ENCODE measurements around the gene GPR39. TPM values are rescaled to one million over a fixed set of nuclear protein-coding genes. Genes with fewer than 3 reads are reported as not detected.
A peak's percentile ranks its signal among the peaks of the same experiment; 100 is the strongest.

Gene GPR39
- polyA plus RNA-seq, 1 experiment: 2.9 TPM

DNA sequence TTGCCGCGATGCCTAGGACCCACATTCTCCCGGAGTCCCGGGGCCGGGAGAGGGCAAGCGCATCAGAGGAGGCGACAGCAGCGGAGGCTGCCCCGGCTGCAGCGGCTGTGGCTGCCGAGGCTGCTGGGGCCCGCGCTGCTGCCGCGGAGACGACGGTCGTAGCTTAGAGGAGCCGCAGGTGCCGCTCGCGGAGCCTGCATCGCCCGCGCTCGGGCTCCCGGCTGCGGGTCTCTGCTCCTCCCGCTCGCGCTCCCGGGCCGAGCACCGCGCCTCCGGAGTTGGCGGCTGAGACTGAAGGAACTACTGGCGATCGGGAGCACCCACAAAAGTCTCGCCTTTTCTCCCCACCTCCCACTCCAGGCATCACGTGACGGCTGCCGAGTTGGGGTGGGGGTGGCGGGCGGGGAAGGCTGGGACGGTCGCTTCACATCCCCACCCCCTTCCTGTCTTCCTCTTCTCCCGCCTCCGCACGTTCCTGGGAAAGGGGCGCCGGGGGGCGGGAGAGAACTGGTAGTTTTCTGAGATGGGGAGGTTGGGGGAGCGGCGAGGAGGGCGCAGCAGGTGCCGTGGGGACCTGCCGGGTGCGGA is 253.4 kb downstream of the GPR39 start, which contains the start of gene LYPD1:
LYPD1 (minus strand) TSS at position 298 of the 588 bp plus-strand sequence; CDS start at position 25, 273 bp downstream.
- Histone ChIP-seq H3K4me3 (ENCODE audit: low read depth, low read length) (peak within 1 kb of the TSS; percentile 76), H3K27ac (ENCODE audit: low read depth, low read length) (peak within 1 kb of the TSS; percentile 47), H3K27me3 (ENCODE audit: control insufficient read depth, insufficient read depth, low read length) (no peaks in the 10 kb centered on the region), H3K9me3 (ENCODE audit: control insufficient read depth, insufficient read depth, low read length) (no peaks in the 10 kb centered on the region)
- ChIA-PET CTCF (interaction anchor here (0.6 to 1.2 kb wide), 2 partner anchors 24 to 105 kb away, joined by 3 read pairs; no protein-coding TSS in a partner anchor), POLR2A (no interaction called here)
- no peak for DNase-seq (ENCODE audit: low read depth, low spot score)
- no peak for TF ChIP-seq CTCF (IDR thresholded peaks at IDR 0.05; ENCODE audit: low read depth, low read length)

DNA sequence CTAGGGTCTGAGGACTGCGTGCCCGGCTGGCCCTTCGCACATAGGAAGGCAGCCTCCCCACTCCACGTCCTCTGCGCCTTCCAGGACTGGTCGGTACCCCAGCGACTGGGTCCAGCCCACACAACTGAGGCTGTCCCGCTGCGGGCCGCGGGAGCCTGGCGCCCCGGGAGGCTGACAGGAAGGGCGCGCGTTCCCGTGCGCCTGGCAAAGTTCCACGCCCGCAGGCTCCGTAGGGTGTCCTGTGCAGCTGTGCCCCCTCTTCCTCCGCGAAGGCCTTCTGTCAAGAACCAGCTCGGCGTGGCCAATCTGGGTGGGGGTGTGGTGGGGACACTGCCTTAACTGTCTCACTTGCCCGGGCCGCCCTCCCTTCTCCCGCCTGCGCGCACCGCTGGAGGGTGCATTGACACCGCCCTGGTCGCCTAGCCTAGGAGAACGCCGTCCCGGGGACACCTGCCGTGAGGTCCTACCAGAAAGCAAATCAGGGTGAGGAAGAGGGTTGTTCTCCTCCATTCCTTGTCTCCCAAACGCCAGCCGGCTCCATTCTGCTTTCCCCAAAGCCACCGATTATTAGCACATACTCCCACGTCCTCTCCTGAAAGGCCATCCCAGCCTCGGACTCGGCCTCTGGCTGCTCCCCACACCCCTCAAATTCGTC is 254.0 kb downstream of the GPR39 start:
- no peaks in the 10 kb centered on the region for H3K27me3 ChIP-seq (ENCODE audit: control insufficient read depth, insufficient read depth, low read length)
- ChIA-PET POLR2A (no interaction called here), CTCF (no interaction called here)
- no peak for DNase-seq (ENCODE audit: low read depth, low spot score)
- peak overlapping the region; percentile 76 for H3K4me3 ChIP-seq (ENCODE audit: low read depth, low read length)
- peak overlapping the region; percentile 47 for H3K27ac ChIP-seq (ENCODE audit: low read depth, low read length)
- no peaks in the 10 kb centered on the region for H3K9me3 ChIP-seq (ENCODE audit: control insufficient read depth, insufficient read depth, low read length)
- TF ChIP-seq CTCF (IDR thresholded peaks at IDR 0.05; ENCODE audit: low read depth, low read length): peak; percentile 6; the same call in 1 of the 2 replicates

GRCh38 chr2:132671151-132671835 is 254.7 kb downstream of the GPR39 start:
- DNase-seq (ENCODE audit: low read depth, low spot score): peak; percentile 84
- Histone ChIP-seq H3K9me3 (ENCODE audit: control insufficient read depth, insufficient read depth, low read length) (no peaks in the 10 kb centered on the region), H3K27me3 (ENCODE audit: control insufficient read depth, insufficient read depth, low read length) (no peaks in the 10 kb centered on the region), H3K27ac (ENCODE audit: low read depth, low read length) (peak overlapping the region; percentile 47), H3K4me3 (ENCODE audit: low read depth, low read length) (peak overlapping the region; percentile 76)
- TF ChIP-seq CTCF (IDR thresholded peaks at IDR 0.05; ENCODE audit: low read depth, low read length): no peak
- ChIA-PET CTCF (interaction anchor here (2.4 kb wide), 1 partner anchor 124 kb away, joined by 6 read pairs; no protein-coding TSS in a partner anchor), POLR2A (no interaction called here)

DNA sequence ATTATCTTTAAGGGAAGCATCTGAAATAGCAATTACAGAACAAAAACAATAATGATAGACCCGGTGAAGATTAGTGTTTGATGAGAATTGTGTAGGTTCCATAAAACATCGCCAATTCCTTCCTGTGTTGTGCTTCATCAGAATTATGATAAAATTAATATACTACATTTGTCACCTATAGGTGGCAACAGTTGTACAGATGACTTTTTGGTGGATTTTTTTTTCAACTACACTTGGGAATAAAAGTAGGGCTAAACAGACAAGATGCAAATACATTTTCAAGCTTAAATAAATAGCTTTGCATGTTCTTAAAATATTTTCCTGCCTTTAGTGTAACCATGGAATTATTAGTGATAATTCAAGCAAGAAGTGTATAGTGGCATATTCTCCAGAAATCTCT is 260.4 kb downstream of the GPR39 start:
- Histone ChIP-seq H3K9me3 (ENCODE audit: control insufficient read depth, insufficient read depth, low read length) (no peaks in the 10 kb centered on the region), H3K4me3 (ENCODE audit: low read depth, low read length) (no peak overlapping the region), H3K27ac (ENCODE audit: low read depth, low read length) (no peak overlapping the region), H3K27me3 (ENCODE audit: control insufficient read depth, insufficient read depth, low read length) (no peaks in the 10 kb centered on the region)
- TF ChIP-seq CTCF (IDR thresholded peaks at IDR 0.05; ENCODE audit: low read depth, low read length): no peak
- DNase-seq (ENCODE audit: low read depth, low spot score): no peak
- CTCF ChIA-PET: interaction anchor here (0.6 to 2.1 kb wide), 2 partner anchors 14 to 58 kb away, joined by 3 to 7 read pairs; no protein-coding TSS in a partner anchor
- POLR2A ChIA-PET: no interaction called here
